Astrocyte of the cerebellum (primary cell): Measurements from ENCODE around the gene CAMTA2.
"Not testable (repeated sequence)": the region's sequence is repeated elsewhere in the genome, so short reads cannot be mapped to it uniquely, and the experiment has no call there.

Source experiments
- DNase-seq: peaks from one replicate; pipeline ENCODE4 v3.0.0-alpha.2; 2011; ENCODE audit warnings: low read depth
- H3K4me3 ChIP-seq: 2 replicates; pipeline ENCODE4 v1.5.1; 2011; ENCODE audit warnings: mild to moderate bottlenecking, low read depth, low read length, moderate library complexity
- in situ Hi-C: cut with HindIII; loops from 2 replicates; pipeline ENCODE4 v1.10.0; 2017; ENCODE audit warnings: low sequenced_read_pairs
- TF ChIP-seq, protein P1 (sequence below): IDR thresholded peaks from 2 replicates; pipeline ENCODE4 v1.5.1; 2012; ENCODE audit warnings: low read length, low read depth, moderate library complexity, mild to moderate bottlenecking; ENCODE audit errors: missing control alignments

Gene CAMTA2

GRCh38 chr17:4933646-4934045, 53.8 kb downstream of the CAMTA2 start:
- in situ Hi-C loops, result no loop called here
- TF ChIP-seq, protein P1, sequence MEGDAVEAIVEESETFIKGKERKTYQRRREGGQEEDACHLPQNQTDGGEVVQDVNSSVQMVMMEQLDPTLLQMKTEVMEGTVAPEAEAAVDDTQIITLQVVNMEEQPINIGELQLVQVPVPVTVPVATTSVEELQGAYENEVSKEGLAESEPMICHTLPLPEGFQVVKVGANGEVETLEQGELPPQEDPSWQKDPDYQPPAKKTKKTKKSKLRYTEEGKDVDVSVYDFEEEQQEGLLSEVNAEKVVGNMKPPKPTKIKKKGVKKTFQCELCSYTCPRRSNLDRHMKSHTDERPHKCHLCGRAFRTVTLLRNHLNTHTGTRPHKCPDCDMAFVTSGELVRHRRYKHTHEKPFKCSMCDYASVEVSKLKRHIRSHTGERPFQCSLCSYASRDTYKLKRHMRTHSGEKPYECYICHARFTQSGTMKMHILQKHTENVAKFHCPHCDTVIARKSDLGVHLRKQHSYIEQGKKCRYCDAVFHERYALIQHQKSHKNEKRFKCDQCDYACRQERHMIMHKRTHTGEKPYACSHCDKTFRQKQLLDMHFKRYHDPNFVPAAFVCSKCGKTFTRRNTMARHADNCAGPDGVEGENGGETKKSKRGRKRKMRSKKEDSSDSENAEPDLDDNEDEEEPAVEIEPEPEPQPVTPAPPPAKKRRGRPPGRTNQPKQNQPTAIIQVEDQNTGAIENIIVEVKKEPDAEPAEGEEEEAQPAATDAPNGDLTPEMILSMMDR, result no peak
- no peak for DNase-seq
- no peak overlapping the region for H3K4me3 ChIP-seq

DNA sequence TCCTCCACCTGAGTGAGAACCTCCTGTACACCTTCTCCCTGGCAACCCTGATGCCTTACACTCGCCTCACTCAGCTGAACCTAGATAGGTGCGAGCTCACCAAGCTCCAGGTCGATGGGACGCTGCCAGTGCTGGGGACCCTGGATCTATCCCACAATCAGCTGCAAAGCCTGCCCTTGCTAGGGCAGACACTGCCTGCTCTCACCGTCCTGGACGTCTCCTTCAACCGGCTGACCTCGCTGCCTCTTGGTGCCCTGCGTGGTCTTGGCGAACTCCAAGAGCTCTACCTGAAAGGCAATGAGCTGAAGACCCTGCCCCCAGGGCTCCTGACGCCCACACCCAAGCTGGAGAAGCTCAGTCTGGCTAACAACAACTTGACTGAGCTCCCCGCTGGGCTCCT, 54.7 kb downstream of the CAMTA2 start:
- in situ Hi-C loops, result no loop called here
- no peak overlapping the region for H3K4me3 ChIP-seq
- no peak for DNase-seq
- TF ChIP-seq, protein P1, result no peak

GRCh38 chr17:4931963-4932362, 55.5 kb downstream of the CAMTA2 start, which contains the start of gene GP1BA:
GP1BA (plus strand) TSS chr17:4932277; CDS start chr17:4932605, 328 bp downstream.
- TF ChIP-seq, protein P1, result no peak
- in situ Hi-C loops, result no loop called here
- no peak within 1 kb of the TSS for H3K4me3 ChIP-seq

GRCh38 chr17:4928881-4929280, 58.6 kb downstream of the CAMTA2 start:
- in situ Hi-C loops, result no loop called here
- no peak overlapping the region for H3K4me3 ChIP-seq
- DNase-seq, result no peak
- TF ChIP-seq, protein P1, result no peak

More at GRCh38 chr17:4931963-4932362, 55.5 kb downstream of the CAMTA2 start, which contains the start of gene GP1BA:
- no peak for DNase-seq

- H3K4me3 ChIP-seq, in situ Hi-C loops, DNase-seq: not testable (repeated sequence)
Measured at GRCh38 chr17:4926577-4927335, 60.7 kb downstream of the CAMTA2 start.

- in situ Hi-C loops, result no loop called here
- TF ChIP-seq, protein P1, result no peak
- no peak for DNase-seq
Measured at GRCh38 chr17:4921320-4921719, 66.2 kb downstream of the CAMTA2 start.

GRCh38 chr17:4920351-4921048, 67.0 kb downstream of the CAMTA2 start:
- TF ChIP-seq, protein P1, result no peak
- DNase-seq, result no peak
- no peak overlapping the region for H3K4me3 ChIP-seq
- in situ Hi-C loops, result no loop called here

More at GRCh38 chr17:4921320-4921719, 66.2 kb downstream of the CAMTA2 start:
- H3K4me3 ChIP-seq, result no peak overlapping the region
